HFFc6 (cell line): Measurements from ENCODE around the gene DHX35. TPM values are rescaled to one million over a fixed set of nuclear protein-coding genes. Genes with fewer than 3 reads are reported as not detected.
A peak's percentile ranks its signal among the peaks of the same experiment; 100 is the strongest.

Experiments used
- DNase-seq: peaks from one replicate; pipeline ENCODE4 v3.0.0-alpha.2; 2018
- H3K27ac Mint-ChIP-seq: 2 replicates; pipeline ENCODE4 v1.8.0; 2020; ENCODE audit warnings: mild to moderate bottlenecking, mixed read lengths
- H3K27me3 Mint-ChIP-seq: 2 replicates; pipeline ENCODE4 v1.8.0; 2021; ENCODE audit warnings: mild to moderate bottlenecking, moderate library complexity, mixed read lengths; ENCODE audit not compliant: insufficient read depth
- H3K36me3 Mint-ChIP-seq: 2 replicates; pipeline ENCODE4 v1.8.0; 2021; ENCODE audit warnings: low read depth, mixed read lengths
- H3K4me1 Mint-ChIP-seq: 2 replicates; pipeline ENCODE4 v1.8.0; 2020; ENCODE audit warnings: low read depth, mixed read lengths
- H3K4me3 Mint-ChIP-seq: 2 replicates; pipeline ENCODE4 v1.8.0; 2020; ENCODE audit warnings: mild to moderate bottlenecking, moderate library complexity, mixed read lengths
- H3K9me3 Mint-ChIP-seq: 2 replicates; pipeline ENCODE4 v1.8.0; 2020; ENCODE audit warnings: mild to moderate bottlenecking, mixed read lengths
- total RNA-seq, 6 experiments: library from RNA; stranded (reverse); fragmentation: NEBNext Ultra II Directional; extraction: Animal tissue kit (Norgen Biotek cat#: 25700); gene quantifications; 2 replicates in 1 of 6; 3 replicates in 5 of 6; pipeline ENCODE4 v1.2.3, GENCODE V29; 2021
- TF ChIP-seq, protein P1 (sequence below): fragments of 200-600 bp; sonication (generic); IDR thresholded peaks from 2 replicates; pipeline ENCODE4 v1.5.0; 2021; ENCODE audit warnings: antibody characterized with exemption, mild to moderate bottlenecking

DHX35 gene
- total RNA-seq, 6 experiments from 2014 or later = 5.7 to 7.6 (median 6.8) TPM

DNA sequence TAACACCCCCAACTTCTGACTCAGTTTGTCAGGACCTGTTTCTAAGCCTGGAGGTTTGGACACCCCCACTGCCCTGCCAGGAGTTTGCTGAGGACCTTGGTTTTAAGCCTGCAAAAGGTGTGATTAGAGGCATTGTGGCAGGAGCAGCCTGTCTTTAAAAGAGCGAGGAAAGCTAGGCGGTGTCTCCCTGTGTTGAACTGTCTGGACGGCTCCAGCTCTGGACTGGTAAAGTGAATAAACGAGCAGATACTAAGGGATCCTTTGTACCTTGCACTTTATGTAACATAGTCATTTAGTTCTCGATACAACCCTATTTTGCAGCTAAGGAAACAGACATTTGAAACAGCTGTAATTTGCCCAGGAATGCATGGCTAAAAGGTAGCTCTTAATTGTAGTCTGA, 21.5 kb upstream of the DHX35 start:
- H3K27ac Mint-ChIP-seq = no peak overlapping the region
- H3K9me3 Mint-ChIP-seq = no peaks in the 10 kb centered on the region
- H3K4me3 Mint-ChIP-seq = no peak overlapping the region
- TF ChIP-seq, protein P1, sequence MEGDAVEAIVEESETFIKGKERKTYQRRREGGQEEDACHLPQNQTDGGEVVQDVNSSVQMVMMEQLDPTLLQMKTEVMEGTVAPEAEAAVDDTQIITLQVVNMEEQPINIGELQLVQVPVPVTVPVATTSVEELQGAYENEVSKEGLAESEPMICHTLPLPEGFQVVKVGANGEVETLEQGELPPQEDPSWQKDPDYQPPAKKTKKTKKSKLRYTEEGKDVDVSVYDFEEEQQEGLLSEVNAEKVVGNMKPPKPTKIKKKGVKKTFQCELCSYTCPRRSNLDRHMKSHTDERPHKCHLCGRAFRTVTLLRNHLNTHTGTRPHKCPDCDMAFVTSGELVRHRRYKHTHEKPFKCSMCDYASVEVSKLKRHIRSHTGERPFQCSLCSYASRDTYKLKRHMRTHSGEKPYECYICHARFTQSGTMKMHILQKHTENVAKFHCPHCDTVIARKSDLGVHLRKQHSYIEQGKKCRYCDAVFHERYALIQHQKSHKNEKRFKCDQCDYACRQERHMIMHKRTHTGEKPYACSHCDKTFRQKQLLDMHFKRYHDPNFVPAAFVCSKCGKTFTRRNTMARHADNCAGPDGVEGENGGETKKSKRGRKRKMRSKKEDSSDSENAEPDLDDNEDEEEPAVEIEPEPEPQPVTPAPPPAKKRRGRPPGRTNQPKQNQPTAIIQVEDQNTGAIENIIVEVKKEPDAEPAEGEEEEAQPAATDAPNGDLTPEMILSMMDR = no peak
- peaks cover 7% of the 10 kb centered on the region for H3K4me1 Mint-ChIP-seq
- DNase-seq = no peak
- H3K27me3 Mint-ChIP-seq = no peaks in the 10 kb centered on the region; the same call in 1 of the 2 replicates
- H3K36me3 Mint-ChIP-seq = peaks cover 1% of the 10 kb centered on the region; the same call in 1 of the 2 replicates

DNA sequence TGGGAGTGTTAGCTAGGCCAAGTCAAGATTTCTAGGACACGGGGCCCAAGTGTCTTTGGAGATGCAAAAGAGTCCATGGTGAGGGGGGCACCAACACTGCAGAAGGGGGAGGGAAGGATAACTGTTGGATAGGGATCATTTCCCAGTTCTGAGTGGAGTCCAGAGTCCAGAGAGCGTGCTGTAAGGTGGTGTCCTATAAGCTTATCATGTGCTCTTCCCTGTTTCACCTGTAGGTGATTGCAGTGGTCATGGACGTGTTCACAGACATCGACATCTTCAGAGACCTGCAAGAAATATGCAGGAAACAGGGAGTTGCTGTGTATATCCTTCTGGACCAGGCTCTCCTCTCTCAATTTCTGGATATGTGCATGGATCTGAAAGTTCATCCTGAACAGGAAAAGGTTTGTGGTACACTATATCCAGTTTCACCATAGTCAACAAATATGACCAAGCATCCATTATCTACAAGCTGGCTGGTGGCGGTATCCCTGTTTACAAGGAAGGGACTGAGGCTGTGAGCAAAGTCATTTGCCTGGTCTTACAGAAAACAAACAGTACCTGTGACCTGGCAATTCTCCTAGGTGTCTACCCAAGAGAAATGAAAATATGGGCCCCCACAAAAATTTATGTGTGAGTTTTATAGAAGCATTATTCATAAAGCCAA, 20.3 kb upstream of the DHX35 start:
- Mint-ChIP-seq H3K27me3 (no peaks in the 10 kb centered on the region; the same call in 1 of the 2 replicates), H3K4me3 (no peak overlapping the region), H3K9me3 (no peaks in the 10 kb centered on the region), H3K4me1 (no peaks in the 10 kb centered on the region), H3K27ac (no peak overlapping the region), H3K36me3 (peaks cover 7% of the 10 kb centered on the region)
- DNase-seq = no peak
- TF ChIP-seq, protein P1 = peak; percentile 29; the same call in 1 of the 2 replicates

DNA sequence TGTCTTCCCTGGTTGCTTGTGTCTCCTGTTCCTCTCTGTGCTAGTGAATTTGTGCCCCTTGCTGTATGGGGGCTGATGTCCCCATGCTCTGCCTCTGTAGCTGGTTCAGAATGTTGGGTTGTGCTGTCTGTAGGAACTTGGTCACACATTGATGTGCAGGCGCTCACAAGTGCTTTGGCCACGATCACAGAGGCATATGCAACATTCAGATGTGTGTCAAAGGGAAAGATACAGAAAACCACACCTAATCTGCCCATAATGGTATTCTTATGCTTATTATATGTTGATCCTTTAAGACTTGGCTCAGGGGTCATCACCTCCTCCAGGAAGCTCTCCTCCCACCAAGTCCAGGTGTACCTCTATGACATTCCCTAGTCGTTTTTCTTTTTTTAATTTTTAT, 17.1 kb upstream of the DHX35 start:
- H3K36me3 Mint-ChIP-seq = peaks cover 27% of the 10 kb centered on the region
- DNase-seq = no peak
- H3K27ac Mint-ChIP-seq = no peak overlapping the region
- H3K9me3 Mint-ChIP-seq = no peaks in the 10 kb centered on the region
- no peak overlapping the region for H3K4me3 Mint-ChIP-seq
- no peaks in the 10 kb centered on the region; the same call in 1 of the 2 replicates for H3K27me3 Mint-ChIP-seq
- TF ChIP-seq, protein P1 = no peak
- H3K4me1 Mint-ChIP-seq = no peaks in the 10 kb centered on the region

DNA sequence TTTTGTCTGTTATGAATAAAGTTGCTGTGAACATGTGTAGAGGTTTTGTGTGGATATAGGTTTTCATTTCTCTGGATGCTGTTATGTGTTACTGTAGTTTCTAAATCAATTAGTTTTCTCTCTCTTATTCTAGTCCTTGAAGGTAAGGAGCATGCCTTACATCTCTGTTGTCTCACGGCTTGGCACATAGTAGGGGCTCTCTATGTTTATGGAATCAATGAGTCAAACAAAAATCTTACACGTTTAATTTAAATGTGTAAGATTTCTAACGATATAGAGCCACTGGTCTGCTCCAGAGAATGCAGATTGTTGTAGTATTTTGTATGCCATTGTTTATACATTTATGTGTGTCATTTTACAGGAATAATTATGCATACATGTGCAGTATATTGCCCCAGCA, 15.3 kb upstream of the DHX35 start:
- Mint-ChIP-seq H3K4me1 (no peaks in the 10 kb centered on the region), H3K9me3 (no peaks in the 10 kb centered on the region), H3K27me3 (no peaks in the 10 kb centered on the region), H3K36me3 (peaks cover 27% of the 10 kb centered on the region), H3K4me3 (no peak overlapping the region), H3K27ac (no peak overlapping the region)
- no peak for DNase-seq
- TF ChIP-seq, protein P1 = no peak

DNA sequence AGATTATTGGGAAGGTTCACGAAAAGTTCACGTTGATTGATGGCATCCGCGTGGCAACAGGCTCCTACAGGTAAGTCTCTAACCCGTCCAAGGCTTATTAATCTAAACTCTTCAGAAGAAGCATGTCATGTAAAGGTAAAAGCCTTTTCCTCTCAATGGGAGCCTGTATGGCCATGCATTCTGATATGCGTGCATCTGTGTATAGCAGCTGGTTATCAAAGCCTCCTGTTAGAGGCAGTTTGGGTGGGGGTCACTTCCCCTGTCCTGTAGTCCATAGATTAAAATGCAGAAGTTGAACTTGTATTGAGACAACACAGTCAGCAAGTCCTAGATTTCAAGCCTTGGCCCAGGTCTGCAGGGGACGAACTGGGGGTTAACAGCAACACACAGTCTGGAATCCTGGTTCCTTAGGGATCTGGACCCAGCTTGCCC, 14.2 kb upstream of the DHX35 start:
- H3K27me3 Mint-ChIP-seq = no peaks in the 10 kb centered on the region
- TF ChIP-seq, protein P1 = no peak
- peaks cover 32% of the 10 kb centered on the region for H3K36me3 Mint-ChIP-seq
- no peaks in the 10 kb centered on the region for H3K9me3 Mint-ChIP-seq
- no peak overlapping the region for H3K27ac Mint-ChIP-seq
- H3K4me3 Mint-ChIP-seq = no peak overlapping the region
- no peak for DNase-seq
- H3K4me1 Mint-ChIP-seq = no peaks in the 10 kb centered on the region
